Activated CD8-positive, alpha-beta memory T cell treated with anti-CD3 and anti-CD28 coated beads, Interleukin-2, amount 50 U/mL, for 4 hours (primary cell): ENCODE results near the gene BANP.
"Not testable (repeated sequence)": the region's sequence is repeated elsewhere in the genome, so short reads cannot be mapped to it uniquely, and the experiment has no call there.

Experiments used
- DNase-seq: peaks from one replicate; pipeline ENCODE4 v3.0.0-alpha.2; 2020

Gene BANP

GRCh38 chr16:87950765-87951551 is at the start of gene BANP:
Gene BANP (plus strand): TSS chr16:87951434. CDS start chr16:87975116, 23,682 bp downstream.
- peak; percentile 95 for DNase-seq

GRCh38 chr16:87904963-87905362 is 46.3 kb upstream of the BANP start:
- DNase-seq: not testable (repeated sequence)

GRCh38 chr16:87905521-87905920 is 45.7 kb upstream of the BANP start:
- not testable (repeated sequence) for DNase-seq

DNA sequence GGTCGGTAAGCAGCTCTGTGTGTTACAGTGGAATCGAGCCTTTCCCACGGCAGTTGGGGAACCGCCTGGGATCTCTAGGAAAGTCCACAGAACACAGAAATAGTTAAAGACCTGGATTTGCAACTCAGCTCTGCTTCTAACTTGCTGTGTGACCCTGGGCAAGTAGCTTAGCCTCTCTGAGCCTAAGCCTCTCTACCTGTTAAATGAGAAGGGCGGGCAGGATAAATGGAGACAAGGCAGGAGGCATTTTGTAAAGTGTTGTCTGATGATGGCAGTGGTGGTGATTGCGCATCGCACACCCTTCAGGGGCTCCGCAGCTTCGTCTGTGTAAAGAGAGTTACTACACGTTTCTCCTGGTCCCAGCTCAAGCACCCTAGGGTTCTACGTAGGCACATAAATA is 43.1 kb upstream of the BANP start:
- not testable (repeated sequence) for DNase-seq

GRCh38 chr16:87909203-87909935 is 41.9 kb upstream of the BANP start:
- peak; percentile 87 for DNase-seq

DNA sequence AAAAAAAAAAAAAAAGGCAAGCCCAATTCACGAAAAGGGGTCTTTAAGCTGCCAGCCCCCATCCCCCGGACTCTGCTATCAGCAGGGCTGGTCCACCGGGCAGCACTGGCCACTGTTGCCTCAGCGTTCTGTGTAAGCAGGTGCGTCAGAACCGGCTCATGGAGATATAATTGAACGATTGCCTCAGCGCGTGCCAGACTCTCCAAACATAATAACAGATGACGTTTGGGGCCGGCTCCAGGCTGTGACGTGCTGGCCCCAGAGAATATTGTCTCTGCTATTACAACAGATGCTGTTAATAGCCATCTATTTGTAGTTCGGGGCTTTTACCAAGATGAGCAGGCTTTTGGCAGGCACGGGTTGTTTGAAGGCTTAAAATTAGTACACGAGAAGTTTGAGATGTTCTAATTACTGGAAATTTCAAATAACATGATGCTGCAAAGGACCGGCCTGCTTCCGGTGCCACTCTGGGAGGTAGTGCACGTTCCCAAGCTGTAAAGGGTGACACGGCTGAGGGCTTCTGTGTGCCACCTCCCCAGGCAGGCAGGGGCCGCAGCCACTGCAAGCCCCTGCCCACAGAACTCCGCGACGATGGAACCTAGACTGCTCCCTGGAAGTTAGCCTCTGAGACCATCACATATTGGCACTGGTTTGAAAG is 40.0 kb upstream of the BANP start:
- not testable (repeated sequence) for DNase-seq

GRCh38 chr16:87912691-87913090 is 38.5 kb upstream of the BANP start:
- not testable (repeated sequence) for DNase-seq

DNA sequence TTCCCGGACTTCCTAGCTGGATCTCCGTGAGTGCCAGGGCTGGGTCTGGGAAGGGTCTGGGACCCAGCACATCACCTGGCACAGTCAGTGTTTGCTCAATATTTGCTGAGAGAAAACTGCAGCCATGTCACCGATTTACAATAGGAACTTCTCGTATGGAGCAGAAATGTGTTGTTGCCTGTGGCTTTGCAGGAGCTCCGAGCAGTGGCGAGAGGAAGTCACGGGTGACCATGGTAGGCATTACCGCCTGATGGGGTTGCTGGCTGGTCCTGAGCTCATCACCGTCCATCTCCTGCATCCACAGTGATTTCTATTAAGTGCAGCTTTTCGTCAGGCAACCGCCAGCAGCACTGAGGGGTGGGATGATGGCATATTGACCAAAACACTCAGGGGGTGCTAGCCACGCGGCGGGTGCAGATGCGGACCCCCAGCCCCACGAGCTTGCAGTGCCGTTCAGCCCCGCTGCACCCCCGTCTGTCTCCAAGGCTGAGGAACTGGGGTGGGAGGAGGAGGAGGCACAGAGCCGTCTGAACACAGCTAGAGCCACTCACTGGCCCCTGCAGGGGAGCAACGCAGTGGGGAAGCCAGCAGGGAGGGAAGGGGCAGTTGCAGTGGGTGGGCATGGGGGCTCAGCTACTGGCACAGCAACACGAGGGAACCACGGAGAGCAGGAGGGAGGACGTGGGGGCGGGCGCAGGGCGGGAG is 37.1 kb upstream of the BANP start:
- not testable (repeated sequence) for DNase-seq

- DNase-seq: no peak
These were observed 36.4 kb upstream of the BANP start for GRCh38 chr16:87914812-87915211.

DNA sequence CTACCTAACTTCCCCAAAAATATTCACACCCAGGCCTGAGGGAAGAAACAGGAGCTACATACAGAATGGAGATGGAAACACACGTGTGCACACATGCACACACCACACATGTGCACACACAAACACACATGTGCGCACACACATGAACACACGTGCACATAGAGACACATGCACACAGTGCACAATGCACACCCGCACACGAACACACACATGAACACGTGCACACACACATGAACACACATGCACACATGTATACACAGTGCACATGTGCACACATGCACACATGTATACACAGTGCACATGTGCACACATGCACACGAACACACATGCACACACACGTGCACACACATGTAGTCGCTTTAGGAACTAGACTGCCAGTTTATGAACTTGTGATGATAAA is 33.7 kb upstream of the BANP start:
- no peak for DNase-seq

GRCh38 chr16:87918338-87918737 is 32.9 kb upstream of the BANP start:
- DNase-seq: no peak

- DNase-seq: no peak
These were observed 32.2 kb upstream of the BANP start for GRCh38 chr16:87918866-87919680.

DNA sequence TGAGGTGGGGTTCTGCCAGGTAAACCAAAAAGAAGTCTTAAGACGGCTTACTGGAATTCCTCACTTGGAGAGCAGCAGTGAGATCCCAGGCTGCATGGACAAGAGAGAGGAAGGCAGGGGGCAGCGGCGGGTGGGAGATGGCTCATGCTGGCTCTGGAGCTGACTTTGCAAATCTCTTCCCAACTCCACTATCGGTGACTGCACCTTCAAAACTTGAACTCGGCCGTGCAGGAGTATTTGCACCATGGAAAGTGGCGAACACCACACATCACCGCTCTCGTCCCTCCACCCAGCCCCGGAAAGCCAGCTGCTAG is 31.6 kb upstream of the BANP start:
- DNase-seq: no peak

DNA sequence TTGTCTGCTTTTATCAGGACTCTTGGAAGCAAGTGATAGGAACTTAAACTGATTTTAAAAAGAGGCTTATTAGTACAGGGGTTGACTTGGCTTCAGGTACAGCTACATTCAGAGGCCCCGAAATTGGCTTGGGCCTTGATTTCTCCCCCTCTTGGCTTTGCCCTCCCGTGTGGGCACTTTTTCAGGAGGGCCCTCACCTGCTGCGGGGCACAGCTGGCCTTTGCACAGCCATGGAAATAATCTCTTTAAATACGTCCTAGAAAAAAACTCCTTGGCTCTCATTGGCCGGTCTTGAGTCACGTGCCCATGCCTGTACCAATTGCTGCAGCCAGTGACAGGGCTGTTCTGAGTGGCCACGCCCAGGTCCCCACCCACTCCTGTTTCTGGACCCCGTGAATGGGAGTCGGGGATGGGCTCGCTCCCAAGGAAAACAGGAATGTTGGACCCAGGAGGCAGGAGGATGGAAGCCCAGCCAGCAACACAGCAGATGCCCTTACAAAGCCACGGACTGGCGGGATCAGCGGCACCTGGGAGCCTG is 29.9 kb upstream of the BANP start:
- DNase-seq: no peak

DNA sequence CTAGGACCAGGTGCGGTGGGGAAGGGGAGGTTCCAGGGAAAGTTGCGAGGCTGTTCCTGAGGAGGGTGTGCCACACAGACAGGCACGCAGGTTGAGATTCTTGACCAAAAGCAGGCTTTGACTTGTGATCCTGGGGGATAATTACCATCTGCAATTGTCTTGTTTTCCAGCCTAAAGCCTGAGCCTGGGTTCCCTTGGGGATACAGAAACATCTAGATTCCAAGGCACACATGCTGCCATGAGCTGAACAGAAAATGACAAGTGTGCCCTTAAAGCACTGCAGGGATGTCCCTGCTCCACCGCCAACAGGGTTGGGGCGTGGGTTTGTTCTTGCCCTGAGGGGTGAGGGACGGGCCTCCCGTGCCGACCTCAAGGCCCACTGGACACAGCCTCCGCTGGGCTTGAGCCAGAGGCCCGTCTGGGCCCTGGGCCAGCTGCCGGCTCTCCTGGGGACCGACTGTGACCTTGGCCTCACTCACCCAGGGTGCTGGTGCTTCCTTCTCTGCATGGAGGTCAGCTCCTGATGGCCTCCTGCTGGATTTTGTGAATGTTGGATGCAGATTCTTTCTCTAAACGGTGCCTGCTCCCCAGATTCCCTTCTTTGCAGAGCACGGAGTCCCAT is 28.9 kb upstream of the BANP start:
- no peak for DNase-seq

DNA sequence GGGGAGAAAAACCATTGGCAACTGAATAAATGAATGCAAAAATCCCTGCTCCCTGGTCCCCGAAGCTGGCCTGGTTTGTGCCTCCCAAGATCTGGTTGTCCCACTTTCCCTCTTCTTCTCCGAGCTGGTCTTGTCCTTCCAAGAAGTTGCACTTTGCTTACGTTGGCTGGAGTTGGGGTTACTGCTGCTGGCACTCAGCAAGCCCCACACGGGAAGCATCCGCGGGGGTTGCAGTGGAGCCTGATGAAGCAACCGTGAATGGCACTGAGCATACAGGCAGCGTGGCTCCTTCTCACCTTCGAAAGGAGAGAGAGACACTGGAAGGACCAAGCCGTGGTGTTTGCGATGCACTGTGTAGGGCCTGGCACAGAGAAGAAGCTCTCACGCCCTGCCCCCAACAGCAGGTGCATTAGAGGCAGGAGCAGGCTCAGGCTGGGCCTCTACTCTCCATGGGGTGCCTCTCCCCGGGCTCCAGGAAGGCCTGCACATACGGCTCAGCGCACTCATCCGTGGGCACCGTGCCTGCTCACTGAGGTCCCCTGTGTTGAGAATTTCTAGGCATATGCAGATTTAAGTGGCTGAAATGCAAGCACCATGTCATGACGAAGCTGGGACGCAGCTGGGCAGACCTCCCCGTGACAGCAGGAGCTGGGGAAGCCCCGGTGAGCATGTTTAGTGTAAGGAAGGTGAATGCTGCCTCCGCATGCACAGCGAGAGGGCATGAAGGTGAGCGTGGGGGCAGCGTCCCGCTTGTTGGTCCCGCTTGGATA is 27.0 kb upstream of the BANP start:
- no peak for DNase-seq

GRCh38 chr16:87924811-87925670 is 26.2 kb upstream of the BANP start:
- DNase-seq: no peak

- peak; percentile 45 for DNase-seq
These were observed 24.7 kb upstream of the BANP start for GRCh38 chr16:87926246-87927194.

DNA sequence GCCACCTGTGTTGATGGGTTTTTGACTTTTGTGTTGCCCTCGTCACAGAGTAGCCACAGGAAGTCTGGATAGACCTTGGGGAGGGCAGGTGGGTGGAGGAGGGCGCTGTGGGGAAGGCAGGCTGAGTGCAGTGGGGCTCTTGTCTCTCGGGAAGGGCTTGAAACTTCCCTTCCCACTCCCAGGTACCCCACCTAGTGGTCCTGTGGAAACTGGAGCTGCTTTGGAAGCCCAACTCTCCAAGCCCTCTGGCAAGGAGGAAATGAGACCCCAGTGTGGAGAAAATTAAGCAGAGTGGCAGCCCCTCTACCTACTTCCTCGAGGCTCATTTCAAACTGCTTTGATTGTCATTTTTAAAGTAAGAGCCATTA is 24.1 kb upstream of the BANP start:
- no peak for DNase-seq
